HG03175 (cell line): Measurements from ENCODE around the gene CCDC40.

ENCODE experiments used
- ATAC-seq: cut with Tn5 transposase; IDR thresholded peaks from one replicate; pipeline ENCODE4 v1.9.1; 2021; ENCODE audit warnings: mild to moderate bottlenecking, moderate library complexity; ENCODE audit not compliant: unreplicated experiment

Gene CCDC40

DNA sequence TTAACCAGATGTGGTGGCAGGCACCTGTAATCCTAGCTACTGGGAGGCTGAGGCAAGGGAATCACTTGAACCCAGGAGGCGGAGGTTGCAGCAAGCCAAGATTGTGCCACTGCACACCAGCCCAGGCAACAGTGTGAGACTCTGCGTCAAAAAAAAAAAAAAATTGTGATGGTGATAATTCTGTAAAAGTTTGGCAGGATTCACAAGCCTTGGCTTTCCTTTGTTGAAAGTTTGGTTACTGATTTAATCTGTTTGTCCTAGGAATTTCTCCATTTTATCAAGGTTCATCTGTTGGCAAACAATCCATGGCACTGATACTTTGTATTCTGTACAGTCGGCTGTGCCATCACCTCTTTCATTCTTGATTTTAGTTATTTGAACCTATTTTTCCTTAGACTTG lies 94.5 kb downstream of the CCDC40 start:
- no peak for ATAC-seq

DNA sequence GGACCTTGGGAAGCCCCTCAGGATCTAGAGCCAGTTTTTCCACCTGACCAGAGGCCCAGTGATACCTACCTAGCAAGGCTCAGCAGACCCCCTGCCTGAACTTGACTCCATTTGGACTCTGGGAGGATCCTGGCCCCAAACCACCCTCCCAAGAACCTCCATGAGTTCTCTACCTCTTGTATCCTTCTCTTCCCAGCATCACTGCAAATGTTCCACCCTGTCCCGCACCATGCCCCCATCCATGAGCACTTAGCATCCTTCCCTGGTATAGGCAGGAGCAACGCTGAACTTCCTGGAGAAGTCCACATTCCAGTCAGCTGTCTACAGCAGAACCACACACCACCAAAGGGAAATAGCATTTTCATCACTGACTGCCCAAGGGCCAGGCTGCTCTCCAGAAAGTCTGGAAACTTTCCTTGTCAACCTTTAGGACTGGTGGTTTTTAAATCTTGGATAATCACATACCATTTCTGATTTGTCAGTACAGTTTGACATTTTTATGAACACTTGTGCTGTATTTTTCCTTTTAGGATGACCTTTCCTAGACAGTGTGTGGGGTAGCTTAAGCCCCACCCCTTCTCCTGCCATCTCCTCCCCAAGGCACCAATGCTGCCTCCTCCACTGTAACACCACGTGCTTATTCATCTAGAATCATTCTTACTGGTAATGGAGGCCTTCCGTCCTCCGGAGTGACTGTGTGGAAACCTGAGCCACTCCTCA lies 96.6 kb downstream of the CCDC40 start:
- no peak for ATAC-seq

GRCh38 chr17:80133626-80133970 lies 97.2 kb downstream of the CCDC40 start:
- no peak for ATAC-seq

DNA sequence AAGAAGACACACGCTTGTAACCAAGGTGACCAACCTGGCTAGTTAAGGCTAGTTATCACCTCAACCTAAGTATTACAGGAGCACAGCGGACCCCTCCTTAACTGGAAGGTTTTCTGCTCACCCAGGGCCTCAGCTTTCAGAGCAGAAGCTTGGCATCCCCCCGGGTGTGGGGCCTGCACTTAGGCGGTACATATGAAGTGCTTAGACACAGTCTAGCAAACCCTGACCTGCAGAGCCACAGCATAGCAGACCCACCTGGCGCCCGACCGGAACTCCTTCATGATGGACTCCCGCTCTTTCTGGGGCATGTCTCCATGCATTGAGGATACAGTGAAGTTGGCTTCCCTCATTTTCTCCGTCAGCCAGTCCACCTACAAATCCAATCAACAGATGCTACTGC lies 100.7 kb downstream of the CCDC40 start:
- ATAC-seq: no peak

GRCh38 chr17:80138856-80139426 lies 102.5 kb downstream of the CCDC40 start:
- ATAC-seq: no peak

- no peak for ATAC-seq
Observed at GRCh38 chr17:80141463-80142165, 105.2 kb downstream of the CCDC40 start.

DNA sequence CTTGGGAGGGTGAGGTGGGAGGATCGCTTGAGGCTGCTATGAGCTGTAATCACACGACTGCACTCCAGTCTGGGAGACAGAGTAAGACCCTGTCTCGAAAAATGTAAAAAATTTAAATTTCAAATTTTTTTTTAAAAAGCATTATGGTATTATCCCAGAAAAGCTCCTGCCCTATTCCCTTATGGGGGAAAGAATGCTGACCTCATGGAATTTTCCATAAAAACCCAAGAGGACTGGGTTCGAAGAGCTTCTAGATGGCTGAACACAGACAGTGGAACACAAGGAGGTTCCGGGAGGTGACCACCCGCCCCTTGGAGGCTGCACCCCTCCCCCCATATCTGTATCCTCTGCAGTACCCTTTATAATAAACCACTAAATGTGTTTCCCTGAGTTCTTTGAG lies 106.5 kb downstream of the CCDC40 start:
- ATAC-seq: no peak

GRCh38 chr17:80145076-80146075 lies 108.9 kb downstream of the CCDC40 start:
- ATAC-seq: no peak

DNA sequence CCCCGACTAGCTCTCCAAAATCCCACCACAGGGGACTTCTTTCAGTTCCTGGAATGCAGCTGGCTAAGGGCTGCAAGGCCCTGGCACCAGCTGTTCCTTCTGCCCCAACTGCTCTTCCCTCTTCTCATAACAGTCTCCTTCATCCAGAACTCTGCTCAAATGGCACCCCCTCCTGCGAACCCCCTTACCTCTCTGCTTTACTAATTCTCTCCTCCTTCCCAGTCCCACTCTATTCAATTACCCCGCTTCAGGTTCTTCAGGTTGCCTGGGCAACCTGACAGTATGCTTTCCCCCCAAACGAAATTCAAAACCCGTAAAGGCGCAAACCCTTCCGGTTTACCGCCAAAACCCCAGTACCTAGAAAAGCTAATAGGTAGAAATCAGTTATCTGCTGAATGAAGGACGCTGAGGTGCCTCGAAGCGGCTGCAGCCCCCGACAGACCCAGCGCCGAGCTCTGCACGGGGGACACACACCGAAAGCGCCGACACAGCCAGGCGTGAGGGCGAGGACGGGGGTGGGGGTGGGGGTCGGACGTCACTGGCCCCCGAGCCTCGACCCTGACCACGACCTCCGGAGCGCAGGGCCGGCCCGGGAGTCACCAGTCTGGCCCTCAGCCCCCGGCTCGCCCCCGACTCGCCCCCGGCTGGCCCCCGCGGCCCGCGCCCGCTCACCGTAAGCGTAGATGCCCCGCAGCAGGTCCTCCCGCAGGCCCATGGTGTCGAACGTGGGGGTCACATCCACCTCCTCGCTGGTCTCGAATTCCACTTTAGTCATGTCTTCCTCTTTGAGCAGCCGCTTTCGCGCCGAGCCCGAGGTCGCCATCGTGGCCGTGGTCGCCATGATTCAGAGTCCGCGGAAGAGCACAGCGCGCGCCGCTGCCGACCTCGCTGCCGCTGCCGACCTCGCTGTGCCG lies 109.9 kb downstream of the CCDC40 start:
- peak; percentile 2 for ATAC-seq

- peak; percentile 90 for ATAC-seq
Observed at GRCh38 chr17:80147035-80147822, 110.8 kb downstream of the CCDC40 start, which contains the start of gene EIF4A3. Gene EIF4A3, minus strand, starts transcription at chr17:80147128. Its CDS starts 167 bp downstream, at chr17:80146961.
